SK-N-DZ (cell line): ENCODE results near the gene TUBB1.
"Not testable (repeated sequence)": the region's sequence is repeated elsewhere in the genome, so short reads cannot be mapped to it uniquely, and the experiment has no call there.

ENCODE experiments used
- DNase-seq: peaks from one replicate; pipeline ENCODE4 v3.0.0-alpha.2; 2015; ENCODE audit warnings: low spot score

TUBB1 gene

DNA sequence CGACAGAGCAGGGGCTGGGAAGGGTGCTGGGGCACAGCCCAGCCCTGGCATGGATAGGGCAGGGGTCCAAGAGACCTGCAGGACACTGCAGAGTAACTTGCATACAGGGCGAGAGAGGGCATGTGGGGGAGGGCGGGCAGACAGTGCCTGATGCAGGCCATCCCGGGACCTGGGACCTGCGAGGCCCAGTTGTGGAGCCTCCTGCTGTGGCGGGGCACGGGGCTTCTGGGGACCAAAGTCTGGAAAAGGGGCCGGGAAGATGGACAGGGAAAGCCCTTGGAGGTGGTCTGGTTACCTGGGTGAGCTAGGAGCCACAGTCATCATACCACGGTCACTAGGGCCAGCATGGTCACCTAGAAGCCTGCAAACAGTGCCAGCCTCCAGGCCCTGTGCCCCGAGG lies 412 bp upstream of the TUBB1 start:
- DNase-seq, result no peak

DNA sequence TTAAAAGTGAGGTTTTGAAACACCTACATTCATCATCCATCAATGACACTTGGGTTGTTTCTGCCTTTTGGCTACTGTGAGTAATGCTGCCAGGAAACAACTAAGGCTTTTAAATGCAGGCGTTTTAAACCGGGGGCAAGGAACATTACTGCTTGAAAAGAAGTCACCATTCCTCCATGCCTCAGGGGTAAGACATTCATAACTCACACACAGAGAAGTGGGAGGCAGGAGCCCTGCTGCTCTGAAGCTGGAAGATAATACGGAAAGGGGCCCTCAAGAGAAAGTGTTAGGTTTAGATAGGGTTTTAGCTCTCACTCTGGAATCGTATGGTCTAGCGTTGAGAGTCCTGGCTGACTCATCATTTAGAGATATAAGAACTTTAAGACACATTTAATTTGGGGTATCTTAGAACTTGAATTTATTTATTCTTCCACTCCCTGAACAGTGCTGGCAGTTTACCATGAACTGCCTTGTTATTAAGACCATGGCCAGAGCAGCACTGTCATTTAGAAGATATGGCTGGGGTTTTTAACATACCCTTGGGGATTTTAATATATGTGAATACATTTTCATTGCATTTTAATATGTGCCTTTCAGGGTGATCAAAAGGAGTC lies 1.8 kb downstream of the TUBB1 start:
- no peak for DNase-seq

DNA sequence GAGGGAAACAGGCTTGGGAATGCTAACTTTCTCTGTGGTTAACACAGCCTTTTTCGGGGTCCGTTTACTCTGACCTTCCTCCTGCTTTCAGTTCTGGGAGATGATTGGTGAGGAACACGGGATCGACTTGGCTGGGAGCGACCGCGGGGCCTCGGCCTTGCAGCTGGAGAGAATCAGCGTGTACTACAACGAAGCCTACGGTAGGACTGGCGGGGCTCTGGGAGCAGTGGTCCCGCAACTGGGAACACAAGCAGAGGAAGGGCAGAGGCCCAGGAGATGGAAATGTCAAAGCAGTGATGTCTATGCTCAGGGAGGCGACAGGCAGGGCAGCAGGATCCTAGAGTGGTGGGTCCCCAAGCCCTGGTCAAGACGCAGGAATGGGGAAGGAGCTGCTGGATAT lies 3.5 kb downstream of the TUBB1 start:
- DNase-seq, result no peak

DNA sequence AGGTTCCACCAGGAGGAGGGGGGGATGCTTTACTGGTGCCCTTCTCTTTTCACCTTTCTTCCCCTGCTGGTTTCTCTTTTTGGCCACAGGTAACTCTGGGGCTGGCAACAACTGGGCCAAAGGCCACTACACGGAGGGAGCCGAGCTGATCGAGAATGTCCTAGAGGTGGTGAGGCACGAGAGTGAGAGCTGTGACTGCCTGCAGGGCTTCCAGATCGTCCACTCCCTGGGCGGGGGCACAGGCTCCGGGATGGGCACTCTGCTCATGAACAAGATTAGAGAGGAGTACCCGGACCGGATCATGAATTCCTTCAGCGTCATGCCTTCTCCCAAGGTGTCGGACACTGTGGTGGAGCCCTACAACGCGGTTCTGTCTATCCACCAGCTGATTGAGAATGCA lies 4.4 kb downstream of the TUBB1 start:
- no peak for DNase-seq

DNA sequence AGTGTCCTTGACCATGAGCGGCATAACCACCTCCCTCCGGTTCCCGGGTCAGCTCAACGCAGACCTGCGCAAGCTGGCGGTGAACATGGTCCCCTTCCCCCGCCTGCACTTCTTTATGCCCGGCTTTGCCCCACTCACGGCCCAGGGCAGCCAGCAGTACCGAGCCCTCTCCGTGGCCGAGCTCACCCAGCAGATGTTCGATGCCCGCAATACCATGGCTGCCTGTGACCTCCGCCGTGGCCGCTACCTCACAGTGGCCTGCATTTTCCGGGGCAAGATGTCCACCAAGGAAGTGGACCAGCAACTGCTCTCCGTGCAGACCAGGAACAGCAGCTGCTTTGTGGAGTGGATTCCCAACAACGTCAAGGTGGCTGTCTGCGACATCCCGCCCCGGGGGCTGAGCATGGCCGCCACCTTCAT lies 4.9 kb downstream of the TUBB1 start:
- DNase-seq, result no peak

DNA sequence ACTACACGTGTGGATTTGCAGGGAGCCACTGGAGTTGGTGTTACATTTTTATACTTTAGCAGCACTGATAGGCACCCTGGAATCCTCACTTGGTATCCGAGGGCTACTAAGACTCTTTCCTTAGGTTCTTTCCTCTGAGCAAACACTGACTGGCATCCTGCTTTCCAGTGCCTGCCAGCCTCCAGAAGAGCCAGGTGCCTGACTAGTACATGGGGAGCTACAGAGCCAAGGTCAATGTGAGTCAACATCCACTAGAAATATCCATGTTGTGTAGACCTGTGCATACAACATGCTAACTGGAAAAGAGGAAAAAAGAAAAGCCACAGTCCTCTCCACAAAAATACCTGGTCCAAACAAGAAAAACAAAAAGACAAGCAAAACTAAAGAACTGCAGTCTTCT lies 5.9 kb downstream of the TUBB1 start:
- no peak for DNase-seq

DNA sequence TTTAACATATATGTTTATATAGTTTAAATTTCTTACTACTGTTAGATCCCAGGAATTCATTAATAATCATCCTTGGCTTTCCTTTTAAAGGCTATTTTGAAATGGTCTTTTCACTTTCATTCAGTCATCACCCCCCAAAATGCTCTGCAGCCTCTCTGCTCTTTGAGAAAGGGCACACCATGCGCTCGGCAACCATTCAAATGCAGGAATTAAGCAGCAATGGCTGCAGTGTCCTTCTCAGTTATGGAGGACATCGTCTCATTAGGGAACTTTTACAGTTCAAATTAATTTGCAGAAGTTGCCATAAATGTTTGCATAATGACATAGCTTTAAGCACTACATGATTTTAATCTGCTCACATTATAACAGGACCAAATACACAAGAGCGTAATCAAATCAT lies 6.3 kb downstream of the TUBB1 start:
- DNase-seq, result no peak

DNA sequence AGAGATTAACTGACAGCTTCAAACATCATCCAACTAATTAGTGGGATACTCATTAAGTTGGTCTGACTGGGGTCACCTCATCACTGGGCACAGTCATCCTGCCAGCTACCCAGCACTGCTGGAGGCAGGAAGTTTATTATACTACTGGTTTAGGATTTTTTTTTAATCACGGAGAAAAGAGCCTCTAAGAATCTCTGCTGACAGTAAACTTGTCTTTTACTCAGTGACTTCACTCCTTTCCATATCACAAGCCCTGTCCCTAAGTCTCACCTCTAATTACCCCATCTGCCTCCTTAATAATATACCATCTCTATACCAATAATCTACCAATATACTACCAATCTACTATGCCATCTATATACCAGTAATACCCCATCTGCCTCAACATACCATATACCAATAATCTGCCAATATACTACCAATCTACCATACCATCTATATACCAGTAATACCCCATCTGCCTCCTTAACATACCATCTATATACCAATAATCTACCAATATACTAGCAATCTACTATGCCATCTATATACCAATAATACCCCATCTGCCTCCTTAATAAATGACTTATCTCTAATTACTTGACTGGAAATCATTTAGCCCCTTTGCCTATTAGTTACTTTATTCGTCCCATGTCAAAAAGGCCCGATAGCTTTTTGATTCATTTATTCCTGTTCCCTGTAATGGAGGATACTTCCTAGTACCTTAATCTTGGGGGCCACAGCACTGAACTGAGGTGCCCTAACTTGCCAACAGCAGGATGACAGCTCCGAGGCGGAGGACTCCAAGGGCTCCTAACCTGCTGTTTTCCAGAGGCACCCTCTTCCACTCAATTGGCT lies 7.9 kb downstream of the TUBB1 start:
- no peak for DNase-seq

DNA sequence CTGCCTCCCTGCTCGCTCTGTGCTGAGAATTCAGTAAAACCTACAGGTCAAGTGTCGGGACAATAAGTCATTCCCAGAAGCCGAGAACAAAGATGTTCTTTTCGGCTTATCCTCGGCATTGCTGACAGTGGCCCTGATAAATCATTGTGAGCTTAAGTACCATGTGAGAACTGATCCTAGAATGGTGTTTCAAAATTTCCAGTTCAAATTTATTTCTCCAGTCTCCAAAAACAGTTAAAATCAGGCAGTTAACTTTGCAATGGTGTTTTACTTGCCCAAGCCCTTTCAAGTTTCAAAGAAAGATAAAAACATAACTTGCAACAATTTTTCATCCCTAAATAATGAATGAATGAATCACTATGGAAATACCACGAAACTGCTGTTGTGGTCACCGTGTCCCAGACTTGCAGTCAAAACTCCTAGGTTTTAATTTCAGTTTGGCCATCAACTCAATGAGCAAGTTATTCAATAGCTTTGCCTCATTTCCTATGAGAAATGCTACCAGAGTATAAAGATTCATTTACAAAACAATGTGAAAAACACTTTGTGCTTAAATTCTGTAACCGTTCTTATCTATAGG lies 8.6 kb downstream of the TUBB1 start:
- DNase-seq, result no peak

DNA sequence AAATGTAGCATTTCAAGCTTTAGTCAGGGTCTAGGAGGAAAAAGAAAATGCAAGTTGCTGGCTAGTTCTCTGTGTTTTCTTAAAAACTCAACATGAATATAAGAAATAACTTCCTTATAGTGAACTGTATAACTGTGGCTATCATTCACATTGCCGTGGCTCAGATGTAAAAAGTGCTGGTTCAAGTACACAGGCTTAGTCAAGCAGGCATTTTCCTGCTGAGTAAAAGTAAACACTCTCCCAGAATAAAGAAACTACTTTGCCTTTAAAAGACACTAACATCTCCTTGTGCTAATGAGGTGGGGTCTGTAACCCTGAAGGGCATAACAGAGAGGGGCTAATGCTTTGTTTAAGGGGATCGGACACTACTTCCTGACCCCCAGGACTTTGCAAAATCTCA lies 9.6 kb downstream of the TUBB1 start:
- no peak for DNase-seq

DNA sequence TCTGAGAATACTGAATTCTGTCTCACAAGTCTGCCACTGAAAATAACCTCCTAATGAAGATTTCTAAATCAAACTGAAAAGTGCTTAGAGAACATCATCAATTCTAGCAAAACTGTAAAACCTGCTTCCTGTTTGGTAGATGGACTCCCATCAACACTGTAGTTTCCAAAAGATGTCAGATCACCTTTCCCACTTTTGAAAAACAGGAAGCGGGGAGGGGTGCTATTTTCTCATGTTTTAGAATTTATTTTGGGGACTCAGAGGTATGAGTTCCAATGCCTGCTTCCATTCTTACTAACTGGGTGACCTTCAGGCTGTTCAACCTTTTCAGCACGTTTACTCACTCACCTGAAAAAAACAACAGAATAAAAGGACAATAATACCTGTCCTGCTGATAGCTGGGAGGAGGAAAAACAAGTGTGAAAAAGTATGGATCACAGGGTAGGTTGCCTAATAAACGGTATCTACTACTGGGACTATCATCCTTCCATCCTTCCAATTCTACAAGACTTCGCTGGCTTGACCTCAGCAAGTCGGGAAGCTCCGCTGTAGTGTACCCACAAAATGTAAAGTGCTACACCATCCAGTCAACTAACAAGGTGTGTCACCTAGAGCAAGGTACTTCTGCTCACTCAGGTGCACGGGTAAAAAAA lies 11.8 kb downstream of the TUBB1 start:
- no peak for DNase-seq

DNA sequence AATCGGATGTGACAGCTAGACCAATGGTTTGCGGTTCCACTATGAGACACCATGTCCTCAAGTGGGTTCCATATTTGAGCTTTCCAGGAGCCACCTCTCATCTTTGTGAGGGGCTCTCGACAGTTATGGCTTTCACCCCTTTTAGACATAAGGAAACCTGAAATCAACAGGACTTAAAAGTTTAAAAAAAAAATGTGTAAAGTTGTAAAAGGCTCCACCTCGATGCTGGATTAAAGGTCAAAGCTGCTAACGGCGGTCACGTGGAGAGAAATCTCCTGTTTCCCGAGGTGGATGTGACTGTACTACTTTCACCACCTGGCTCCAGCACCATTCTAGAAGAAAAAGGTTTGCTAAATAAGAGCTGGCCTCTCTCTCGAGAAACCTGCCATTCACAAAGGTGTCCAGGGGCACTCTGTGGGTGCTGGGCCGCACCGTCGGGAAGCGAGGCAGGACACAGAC lies 12.4 kb downstream of the TUBB1 start:
- no peak for DNase-seq

DNA sequence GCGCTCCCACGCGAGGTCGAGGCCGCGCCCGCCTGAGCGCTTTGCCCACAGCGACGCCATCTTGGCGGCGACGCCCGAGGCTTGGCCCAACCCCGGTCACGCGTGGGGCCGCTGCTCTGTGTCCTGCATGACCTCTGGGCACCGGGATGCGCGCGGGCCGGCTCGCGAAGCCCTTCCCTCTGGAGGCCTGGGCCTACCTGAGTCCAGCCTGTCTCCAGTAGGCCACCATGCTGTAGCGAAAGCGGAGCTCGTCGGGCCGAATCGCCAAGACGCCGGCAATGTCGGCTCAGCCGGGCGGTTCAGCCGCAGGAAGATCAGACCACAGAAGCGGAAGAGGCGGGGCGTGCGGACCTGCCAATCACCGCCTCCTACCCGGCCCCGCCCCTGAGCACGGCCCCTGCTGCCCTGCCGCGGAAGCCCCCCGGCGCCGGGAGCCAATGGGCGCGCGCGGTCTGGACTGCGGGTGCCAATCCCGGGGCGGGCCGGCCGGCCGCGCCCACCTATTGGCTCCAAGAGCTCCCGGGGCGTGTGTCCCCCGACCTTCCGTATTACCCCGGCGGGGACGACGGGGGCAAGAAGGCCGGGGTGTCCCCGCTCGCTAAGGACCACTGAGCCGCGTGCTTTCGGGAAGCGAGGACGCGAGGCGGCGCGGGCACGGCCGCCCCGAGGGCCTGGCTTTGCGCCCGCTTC lies 12.9 kb downstream of the TUBB1 start, which contains the start of gene ATP5F1E:
ATP5F1E (minus strand) TSS at position 313 of the 690 bp plus-strand sequence; CDS start at position 229, 84 bp downstream.
- peak; percentile 97 for DNase-seq

DNA sequence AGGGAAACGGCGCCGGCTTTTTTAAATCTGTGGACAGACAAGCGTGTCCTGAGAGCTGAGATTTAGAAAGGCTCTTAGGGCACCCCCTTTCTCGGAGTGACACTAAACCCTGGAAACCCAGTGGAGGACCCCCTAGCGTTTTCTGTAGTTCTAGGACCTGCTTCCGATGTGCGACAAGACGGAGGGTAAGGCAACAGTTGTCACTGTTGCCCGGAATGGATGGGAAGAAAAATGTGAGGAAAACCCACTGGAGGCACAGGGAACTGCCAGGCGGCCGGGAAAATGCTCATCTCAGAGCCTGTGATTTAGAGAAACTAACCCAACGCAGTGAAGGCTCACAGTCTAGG lies 13.5 kb downstream of the TUBB1 start:
- peak; percentile 82 for DNase-seq

DNA sequence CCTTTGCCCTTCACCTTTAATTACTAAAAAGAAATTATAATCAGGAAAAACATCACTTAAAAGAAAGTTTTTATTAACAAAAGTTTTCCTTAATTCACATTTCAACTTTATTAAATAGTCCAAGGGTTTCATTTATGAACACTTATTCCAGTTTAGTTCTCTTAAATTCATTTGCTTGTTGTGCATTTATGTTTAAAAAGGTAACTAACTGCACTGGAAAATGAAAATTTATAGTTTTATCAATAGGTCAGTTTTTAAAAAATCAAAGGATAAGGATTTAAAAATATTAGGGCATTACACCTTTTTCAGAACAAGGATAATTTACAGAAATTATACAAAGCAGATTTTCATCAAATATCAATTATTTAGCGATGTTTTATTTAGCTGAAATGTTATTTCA lies 13.9 kb downstream of the TUBB1 start:
- no peak for DNase-seq

DNA sequence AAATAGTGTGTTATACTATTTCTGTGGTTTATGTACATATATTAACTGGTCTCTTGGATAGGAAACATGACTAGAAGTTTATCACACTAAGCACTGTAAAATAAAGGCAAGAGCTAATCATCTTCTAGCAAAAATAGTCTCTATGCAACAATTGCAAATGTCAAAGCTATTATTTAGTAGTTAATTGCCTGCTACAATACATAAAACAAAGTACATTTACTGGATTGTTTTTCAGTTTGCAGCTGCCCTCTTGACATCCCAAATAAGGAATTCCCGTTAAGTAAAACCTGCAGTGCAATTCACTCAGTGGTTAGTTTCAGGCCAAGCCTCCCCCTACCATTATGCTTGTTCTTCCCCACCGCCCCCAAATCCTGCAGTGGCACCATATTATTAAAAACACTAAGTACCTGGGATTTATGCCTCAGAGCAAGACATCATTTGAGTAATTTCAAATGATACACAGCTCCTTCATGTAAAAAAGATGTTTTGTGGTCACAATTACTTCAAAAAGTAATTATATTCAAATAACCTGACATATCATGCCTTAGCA lies 14.5 kb downstream of the TUBB1 start:
- DNase-seq, result no peak

DNA sequence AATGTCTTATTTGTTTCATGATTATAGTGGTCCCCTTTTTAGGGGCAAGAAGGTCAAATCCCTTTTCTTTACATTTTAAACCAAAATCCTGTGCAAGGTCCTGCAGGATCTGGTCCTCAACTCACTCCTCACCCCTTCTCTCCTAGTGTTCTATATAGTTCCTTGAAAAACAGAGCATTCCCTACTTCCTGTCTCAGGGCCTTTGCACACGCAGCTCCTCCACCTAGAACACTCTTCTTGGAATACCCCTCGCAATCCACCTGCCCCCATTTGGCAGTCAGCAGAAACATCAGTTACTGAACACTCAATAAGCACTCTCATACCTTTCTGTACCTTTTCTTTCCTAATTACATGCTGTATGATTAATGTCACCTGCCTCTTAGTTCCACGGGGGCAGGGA lies 16.2 kb downstream of the TUBB1 start:
- DNase-seq, result no peak

DNA sequence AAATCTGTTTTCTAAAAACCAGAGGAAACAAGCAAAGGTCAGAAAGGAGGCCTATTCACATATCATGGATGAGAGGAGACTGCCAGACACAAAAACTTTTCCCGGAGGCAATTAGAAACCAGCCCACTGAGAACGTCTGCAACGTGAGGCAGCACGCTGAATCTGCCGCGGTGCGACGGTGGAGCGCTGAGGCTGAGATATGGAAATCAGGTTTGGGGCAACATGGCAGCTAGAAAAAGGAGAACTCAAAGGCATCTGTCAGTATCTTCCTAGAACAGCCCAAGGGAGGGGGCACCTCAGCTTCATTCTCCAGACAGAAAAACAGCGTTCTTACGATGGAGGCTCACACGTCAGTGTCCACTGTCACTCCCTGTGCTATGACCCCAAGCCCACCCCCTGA lies 18.2 kb downstream of the TUBB1 start:
- no peak for DNase-seq

DNA sequence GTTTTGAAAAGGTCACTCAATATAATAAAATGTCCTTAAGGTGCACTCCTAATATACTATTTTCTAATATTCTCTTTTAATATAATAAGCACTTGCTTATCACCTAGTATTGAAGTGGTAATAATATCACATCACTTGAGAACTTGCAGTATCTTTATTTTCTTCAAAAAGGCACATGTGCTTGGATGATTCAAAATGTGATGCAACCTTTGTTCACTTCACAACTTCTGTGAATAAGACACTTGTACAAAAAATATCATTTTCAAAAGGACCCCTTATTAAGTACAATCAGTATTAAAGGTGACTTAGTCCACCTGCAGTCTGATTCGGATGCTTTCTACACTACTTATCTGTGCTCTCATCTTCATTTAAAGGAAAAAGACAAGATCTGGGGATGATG lies 20.0 kb downstream of the TUBB1 start:
- DNase-seq, result no peak

DNA sequence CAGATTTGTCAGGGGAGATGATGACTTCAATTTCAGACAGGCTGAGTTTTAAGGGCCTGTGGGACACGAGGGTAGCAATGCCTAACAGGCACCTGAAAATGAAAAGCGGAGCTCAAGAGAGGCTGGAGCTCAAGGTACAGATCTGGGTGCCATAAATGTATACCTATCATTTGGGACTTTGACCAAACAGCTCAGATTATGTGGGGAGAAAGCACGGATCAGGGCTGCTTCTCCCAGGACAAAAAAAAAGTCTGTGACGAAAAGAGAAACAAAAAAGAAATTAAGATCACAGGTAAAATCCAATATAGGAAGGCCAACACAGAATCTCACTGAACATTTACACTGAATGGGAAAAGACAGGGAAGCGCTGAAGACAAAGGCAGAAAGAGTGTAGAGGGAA lies 21.4 kb downstream of the TUBB1 start:
- no peak for DNase-seq

DNA sequence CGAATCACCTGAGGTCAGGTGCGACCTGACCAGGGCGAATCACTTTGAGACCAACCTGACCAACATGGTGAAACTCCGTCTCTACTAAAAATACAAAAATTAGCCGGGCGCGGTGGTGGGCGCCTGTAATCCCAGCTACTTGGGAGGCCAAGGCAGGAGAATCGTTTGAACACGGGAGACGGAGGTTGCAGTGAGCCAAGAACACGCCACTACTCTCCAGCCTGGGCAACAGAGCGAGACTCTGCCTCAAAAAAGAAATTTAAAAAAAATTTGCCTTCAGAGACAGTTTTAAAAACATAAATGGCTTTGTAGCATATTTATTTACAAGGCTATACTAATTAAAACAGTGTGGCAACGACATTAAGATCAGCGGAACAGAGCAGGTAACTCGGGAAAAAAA lies 22.3 kb downstream of the TUBB1 start:
- not testable (repeated sequence) for DNase-seq
